ENCODE results near the gene SCN2B.

SCN2B gene

GRCh38 chr11:118114266-118114665 lies 62.2 kb downstream of the SCN2B start:
- no peak for TF ChIP-seq SPI1 (IDR thresholded peaks at IDR 0.05; ENCODE audit: borderline replicate concordance, low read depth)
- no peak for TF ChIP-seq REST (IDR thresholded peaks at IDR 0.05; ENCODE audit: insufficient replicate concordance, low read depth)
- TF ChIP-seq, protein P1, sequence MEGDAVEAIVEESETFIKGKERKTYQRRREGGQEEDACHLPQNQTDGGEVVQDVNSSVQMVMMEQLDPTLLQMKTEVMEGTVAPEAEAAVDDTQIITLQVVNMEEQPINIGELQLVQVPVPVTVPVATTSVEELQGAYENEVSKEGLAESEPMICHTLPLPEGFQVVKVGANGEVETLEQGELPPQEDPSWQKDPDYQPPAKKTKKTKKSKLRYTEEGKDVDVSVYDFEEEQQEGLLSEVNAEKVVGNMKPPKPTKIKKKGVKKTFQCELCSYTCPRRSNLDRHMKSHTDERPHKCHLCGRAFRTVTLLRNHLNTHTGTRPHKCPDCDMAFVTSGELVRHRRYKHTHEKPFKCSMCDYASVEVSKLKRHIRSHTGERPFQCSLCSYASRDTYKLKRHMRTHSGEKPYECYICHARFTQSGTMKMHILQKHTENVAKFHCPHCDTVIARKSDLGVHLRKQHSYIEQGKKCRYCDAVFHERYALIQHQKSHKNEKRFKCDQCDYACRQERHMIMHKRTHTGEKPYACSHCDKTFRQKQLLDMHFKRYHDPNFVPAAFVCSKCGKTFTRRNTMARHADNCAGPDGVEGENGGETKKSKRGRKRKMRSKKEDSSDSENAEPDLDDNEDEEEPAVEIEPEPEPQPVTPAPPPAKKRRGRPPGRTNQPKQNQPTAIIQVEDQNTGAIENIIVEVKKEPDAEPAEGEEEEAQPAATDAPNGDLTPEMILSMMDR (IDR thresholded peaks at IDR 0.05; ENCODE audit: insufficient read depth, low read length), result no peak
- no peak for TF ChIP-seq POLR2AphosphoS5 (IDR thresholded peaks at IDR 0.05; ENCODE audit: low read depth)
- TF ChIP-seq GABPA (IDR thresholded peaks at IDR 0.05; ENCODE audit: low read depth), result no peak
- H3K4me3 ChIP-seq (replicated peaks; ENCODE audit: insufficient read depth, low read length), result no peak overlapping the region
- H3K27ac ChIP-seq (replicated peaks), result no peak overlapping the region
- H3K27me3 ChIP-seq (ENCODE audit: insufficient read depth, poor library complexity, severe bottlenecking), result no peaks in the 10 kb centered on the region
- no peak for DNase-seq (ENCODE audit: low read depth in 1 of 2, low spot score in 1 of 2)

DNA sequence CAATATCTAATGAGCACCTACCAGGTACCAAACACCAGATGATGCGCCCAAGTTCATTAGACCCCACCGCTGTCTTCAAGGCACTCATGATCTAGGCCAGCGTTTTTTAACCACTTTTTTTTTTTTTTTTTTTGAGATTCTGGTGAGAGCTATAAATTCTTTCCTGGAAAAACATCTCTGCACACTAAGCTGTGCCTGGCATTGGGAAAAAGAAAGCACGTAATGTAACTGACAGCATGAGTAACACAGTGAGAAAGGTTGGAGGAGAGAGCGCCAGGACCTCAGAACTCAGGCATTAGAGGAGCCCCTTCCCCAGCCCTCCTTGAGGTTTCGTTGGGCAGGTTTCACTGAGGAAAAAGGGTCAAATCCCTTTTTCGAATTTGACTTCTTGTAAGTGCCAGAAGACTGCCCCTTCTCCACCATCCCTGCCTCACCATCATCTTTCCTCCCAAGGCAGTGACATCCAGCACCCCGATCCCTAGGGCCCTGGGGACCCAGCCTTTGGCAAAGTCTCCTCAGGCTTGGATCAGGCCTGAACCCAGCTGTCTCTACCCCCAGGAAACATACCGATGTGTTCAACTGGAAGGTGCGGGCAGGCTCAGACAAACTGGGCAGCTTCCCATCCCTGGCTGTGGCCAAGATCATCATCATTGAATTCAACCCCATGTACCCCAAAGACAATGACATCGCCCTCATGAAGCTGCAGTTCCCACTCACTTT lies 63.6 kb downstream of the SCN2B start:
- H3K27me3 ChIP-seq (ENCODE audit: insufficient read depth, poor library complexity, severe bottlenecking), result no peaks in the 10 kb centered on the region
- H3K4me3 ChIP-seq (replicated peaks; ENCODE audit: insufficient read depth, low read length), result no peak overlapping the region
- H3K27ac ChIP-seq (replicated peaks), result no peak overlapping the region
- TF ChIP-seq POLR2AphosphoS5 (IDR thresholded peaks at IDR 0.05; ENCODE audit: low read depth) (no peak), SPI1 (IDR thresholded peaks at IDR 0.05; ENCODE audit: borderline replicate concordance, low read depth) (no peak), GABPA (IDR thresholded peaks at IDR 0.05; ENCODE audit: low read depth) (no peak), REST (IDR thresholded peaks at IDR 0.05; ENCODE audit: insufficient replicate concordance, low read depth) (no peak)
- TF ChIP-seq, protein P1 (IDR thresholded peaks at IDR 0.05; ENCODE audit: insufficient read depth, low read length), result no peak
- no peak for DNase-seq (ENCODE audit: low read depth in 1 of 2, low spot score in 1 of 2)
